SK-N-SH (cell line): ENCODE data around the gene KCNJ11.

ENCODE experiments used
- CTCF ChIP-seq: fragments of 200-600 bp; sonication (generic); IDR thresholded peaks from 2 replicates; pipeline ENCODE4 v1.6.1; 2017; ENCODE audit warnings: antibody characterized with exemption, mild to moderate bottlenecking, moderate library complexity
- FOXJ3 ChIP-seq: sonication (generic); formaldehyde crosslinking; IDR thresholded peaks from 2 replicates; pipeline ENCODE4 v1.5.1; 2020; ENCODE audit warnings: mild to moderate bottlenecking, missing genetic modification reagents
- RAD21 ChIP-seq: IDR thresholded peaks from 2 replicates; pipeline ENCODE4 v1.6.1; 2012; ENCODE audit warnings: mild to moderate bottlenecking, low read length
- YY1 ChIP-seq: IDR thresholded peaks from 2 replicates; pipeline ENCODE4 v1.4.0; 2012; ENCODE audit warnings: low read depth, mild to moderate bottlenecking

- TF ChIP-seq CTCF (no peak), FOXJ3 (CRISPR knock-in tag) (no peak), RAD21 (no peak), YY1 (no peak)
Observed at GRCh38 chr11:17437366-17437765, 48.9 kb upstream of the KCNJ11 start.
